Measurements from ENCODE around the gene WDR33. TPM values are rescaled to one million over a fixed set of nuclear protein-coding genes. Genes with fewer than 3 reads are reported as not detected.

WDR33 gene
- total and polyA plus RNA-seq, 2 of the 13 experiments (the other 11 are each of a cell fraction or from before 2014, with no cell fraction given) = 54.9 to 78.2 TPM

- TF ChIP-seq, protein P1, sequence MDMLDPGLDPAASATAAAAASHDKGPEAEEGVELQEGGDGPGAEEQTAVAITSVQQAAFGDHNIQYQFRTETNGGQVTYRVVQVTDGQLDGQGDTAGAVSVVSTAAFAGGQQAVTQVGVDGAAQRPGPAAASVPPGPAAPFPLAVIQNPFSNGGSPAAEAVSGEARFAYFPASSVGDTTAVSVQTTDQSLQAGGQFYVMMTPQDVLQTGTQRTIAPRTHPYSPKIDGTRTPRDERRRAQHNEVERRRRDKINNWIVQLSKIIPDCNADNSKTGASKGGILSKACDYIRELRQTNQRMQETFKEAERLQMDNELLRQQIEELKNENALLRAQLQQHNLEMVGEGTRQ (IDR thresholded peaks at IDR 0.05; ENCODE audit: low read depth, low read length) = no peak
- TF ChIP-seq, protein P1 (CRISPR knock-in tag; IDR thresholded peaks at IDR 0.05; ENCODE audit: borderline replicate concordance) = no peak
- TF ChIP-seq ZSCAN20 (CRISPR knock-in tag; IDR thresholded peaks at IDR 0.05; ENCODE audit: borderline replicate concordance) = no peak
- TF ChIP-seq ZBTB37 (CRISPR knock-in tag; IDR thresholded peaks at IDR 0.05) = peak; percentile 46; the same call in 1 of the 2 replicates
- 0 out of 2 replicates have a peak, but pooled peaks have one; percentile 49 for TF ChIP-seq ZSCAN22 (CRISPR knock-in tag; IDR thresholded peaks at IDR 0.05)
- peak; percentile 63; the same call in 1 of the 2 replicates for TF ChIP-seq ZKSCAN8 (CRISPR knock-in tag; IDR thresholded peaks at IDR 0.05; ENCODE audit: borderline replicate concordance)
- TF ChIP-seq EED (CRISPR knock-in tag; IDR thresholded peaks at IDR 0.05) = peak; percentile 52; the same call in 1 of the 2 replicates
- peak; percentile 97 for TF ChIP-seq ZNF558 (CRISPR knock-in tag; IDR thresholded peaks at IDR 0.05; ENCODE audit: borderline replicate concordance)
- peak; percentile 91 for TF ChIP-seq NR2C2 (CRISPR knock-in tag; IDR thresholded peaks at IDR 0.05; ENCODE audit: borderline replicate concordance)
- TF ChIP-seq HOXA5 (CRISPR knock-in tag; IDR thresholded peaks at IDR 0.05) = peak; percentile 89
- TF ChIP-seq FOXM1 (CRISPR knock-in tag; IDR thresholded peaks at IDR 0.05) = no peak
- peak; percentile 93 for TF ChIP-seq CREM (IDR thresholded peaks at IDR 0.05)
- TF ChIP-seq CREM (CRISPR knock-in tag; IDR thresholded peaks at IDR 0.05) = no peak; the same call in 1 of the 2 replicates
- peak; percentile 85; the same call in 1 of the 2 replicates for TF ChIP-seq ZNF30 (CRISPR knock-in tag; IDR thresholded peaks at IDR 0.05)
- no peak; the same call in 1 of the 2 replicates for TF ChIP-seq SP1 (IDR thresholded peaks at IDR 0.05)
- no peak for TF ChIP-seq SP1 (CRISPR knock-in tag; IDR thresholded peaks at IDR 0.05)
- TF ChIP-seq ZNF335 (CRISPR knock-in tag; IDR thresholded peaks at IDR 0.05) = peak; percentile 26; the same call in 1 of the 2 replicates
- TF ChIP-seq ZNF276 (CRISPR knock-in tag; IDR thresholded peaks at IDR 0.05; ENCODE audit: low read depth) = peak; percentile 93; the same call in 1 of the 2 replicates
- peak; percentile 94 for TF ChIP-seq ZGPAT (CRISPR knock-in tag; IDR thresholded peaks at IDR 0.05)
- TF ChIP-seq ZBTB1 (CRISPR knock-in tag; IDR thresholded peaks at IDR 0.05; ENCODE audit: borderline replicate concordance) = peak; percentile 70; the same call in 1 of the 2 replicates
- no peak for TF ChIP-seq IKZF1 (IDR thresholded peaks at IDR 0.05)
- TF ChIP-seq FIP1L1 (IDR thresholded peaks at IDR 0.05; ENCODE audit: borderline replicate concordance, insufficient read depth, low read depth, low read length) = no peak
- TF ChIP-seq HOXA7 (CRISPR knock-in tag; IDR thresholded peaks at IDR 0.05) = 0 out of 2 replicates have a peak, but pooled peaks have one; percentile 58
- TF ChIP-seq IRF2 (CRISPR knock-in tag; IDR thresholded peaks at IDR 0.05) = peak; percentile 80
Observed at GRCh38 chr2:127810619-127811396, at the start of gene WDR33 (continued).
